MCF 10A (cell line): Measurements from ENCODE around the gene ELP4. TPM values are rescaled to one million over a fixed set of nuclear protein-coding genes. Genes with fewer than 3 reads are reported as not detected.

Source experiments
- BruUV-seq: library from RNA; stranded (reverse); fragments of 400-500 nt; replicated peaks from 2 replicates; lab custom pipeline; 2021; lab: Mats Ljungman, UMichigan
- CTCF ChIA-PET: fragments of 300-600 bp; sonication (Branson Sonifier 250); formaldehyde crosslinking; extraction: SDS; loops from one replicate; lab custom pipeline; 2021; ENCODE audit warnings: antibody characterized with exemption, inconsistent platforms; lab: Yijun Ruan, JAX
- POLR2A ChIA-PET: fragments of 300-600, 350-650 bp; sonication (Branson Sonifier 250); formaldehyde crosslinking; extraction: SDS; loops from one replicate; lab custom pipeline; 2020; ENCODE audit warnings: antibody characterized with exemption, inconsistent platforms; lab: Yijun Ruan, JAX
- DNase-seq: peaks from one replicate; pipeline ENCODE4 v3.0.0-alpha.2; 2018; ENCODE audit not compliant: unreplicated experiment
- H3K27ac Mint-ChIP-seq: one replicate; pipeline ENCODE4 v1.8.0; 2022; ENCODE audit warnings: mild to moderate bottlenecking, low read depth, mixed read lengths; ENCODE audit not compliant: unreplicated experiment
- H3K27me3 Mint-ChIP-seq: one replicate; pipeline ENCODE4 v1.8.0; 2022; ENCODE audit warnings: mixed read lengths; ENCODE audit not compliant: insufficient read depth, unreplicated experiment
- H3K36me3 Mint-ChIP-seq: one replicate; pipeline ENCODE4 v1.8.0; 2022; ENCODE audit warnings: mild to moderate bottlenecking, moderate library complexity, mixed read lengths; ENCODE audit not compliant: insufficient read depth, unreplicated experiment
- H3K4me1 Mint-ChIP-seq: one replicate; pipeline ENCODE4 v1.8.0; 2022; ENCODE audit warnings: mixed read lengths; ENCODE audit not compliant: insufficient read depth, unreplicated experiment
- H3K4me3 Mint-ChIP-seq: one replicate; pipeline ENCODE4 v1.8.0; 2022; ENCODE audit warnings: mild to moderate bottlenecking, moderate library complexity, mixed read lengths; ENCODE audit not compliant: unreplicated experiment
- H3K9me3 Mint-ChIP-seq: one replicate; pipeline ENCODE4 v1.8.0; 2022; ENCODE audit warnings: mixed read lengths; ENCODE audit not compliant: unreplicated experiment
- intact Hi-C: fragments of 100-400 bp; cut with micrococcal nuclease; formaldehyde crosslinking; loops from 2 replicates; pipeline ENCODE4 v1.14.1; 2022
- total RNA-seq: library from RNA; stranded (reverse); gene quantifications from 2 replicates; pipeline ENCODE4 v1.2.3, GENCODE V29; 2022
- TF ChIP-seq, protein P1 (sequence below): fragments of 200-600 bp; IDR thresholded peaks from one replicate; pipeline ENCODE4 v1.8.0; 2022; ENCODE audit warnings: antibody characterized with exemption, mild to moderate bottlenecking; ENCODE audit not compliant: unreplicated experiment

Gene ELP4
- total RNA-seq, 1 experiment from 2014 or later: 18.3 TPM

DNA sequence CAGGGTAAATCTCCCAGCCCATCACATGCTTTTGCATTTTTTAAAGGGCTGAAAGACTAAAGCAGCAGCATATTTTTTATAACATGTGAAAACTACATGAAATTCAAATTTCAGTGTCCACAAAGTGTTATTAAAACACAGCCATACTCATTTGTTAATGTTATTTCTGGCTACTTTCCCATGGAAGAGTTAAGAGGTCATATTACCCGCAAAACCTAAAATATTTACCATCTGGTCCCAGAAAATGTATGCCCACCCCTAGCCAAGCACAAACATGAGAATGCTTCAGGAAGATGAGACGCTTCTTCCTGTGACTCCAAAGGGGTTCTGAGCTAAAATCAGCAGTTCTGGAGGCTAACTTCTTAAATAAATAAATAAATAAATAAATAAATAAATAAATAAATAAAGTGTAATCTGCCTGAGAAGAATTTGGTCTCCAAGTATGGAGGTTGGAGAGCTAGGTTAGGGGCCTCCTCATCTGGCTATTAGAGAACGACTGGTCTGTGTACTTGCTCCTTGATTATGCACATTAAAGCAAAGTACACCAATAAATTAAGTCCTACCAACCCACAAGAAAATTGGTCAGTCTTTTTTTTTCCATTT is 9.9 kb upstream of the ELP4 start:
- Mint-ChIP-seq H3K4me1 (no peaks in the 10 kb centered on the region), H3K36me3 (peaks cover 29% of the 10 kb centered on the region), H3K27me3 (no peaks in the 10 kb centered on the region), H3K4me3 (no peak overlapping the region), H3K27ac (no peak overlapping the region), H3K9me3 (no peaks in the 10 kb centered on the region)
- TF ChIP-seq, protein P1, sequence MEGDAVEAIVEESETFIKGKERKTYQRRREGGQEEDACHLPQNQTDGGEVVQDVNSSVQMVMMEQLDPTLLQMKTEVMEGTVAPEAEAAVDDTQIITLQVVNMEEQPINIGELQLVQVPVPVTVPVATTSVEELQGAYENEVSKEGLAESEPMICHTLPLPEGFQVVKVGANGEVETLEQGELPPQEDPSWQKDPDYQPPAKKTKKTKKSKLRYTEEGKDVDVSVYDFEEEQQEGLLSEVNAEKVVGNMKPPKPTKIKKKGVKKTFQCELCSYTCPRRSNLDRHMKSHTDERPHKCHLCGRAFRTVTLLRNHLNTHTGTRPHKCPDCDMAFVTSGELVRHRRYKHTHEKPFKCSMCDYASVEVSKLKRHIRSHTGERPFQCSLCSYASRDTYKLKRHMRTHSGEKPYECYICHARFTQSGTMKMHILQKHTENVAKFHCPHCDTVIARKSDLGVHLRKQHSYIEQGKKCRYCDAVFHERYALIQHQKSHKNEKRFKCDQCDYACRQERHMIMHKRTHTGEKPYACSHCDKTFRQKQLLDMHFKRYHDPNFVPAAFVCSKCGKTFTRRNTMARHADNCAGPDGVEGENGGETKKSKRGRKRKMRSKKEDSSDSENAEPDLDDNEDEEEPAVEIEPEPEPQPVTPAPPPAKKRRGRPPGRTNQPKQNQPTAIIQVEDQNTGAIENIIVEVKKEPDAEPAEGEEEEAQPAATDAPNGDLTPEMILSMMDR: no peak
- BruUV-seq: no TSS peak
- no peak for DNase-seq
- POLR2A ChIA-PET: interaction anchor here (1.8 kb wide), 1 partner anchor 11 kb away, joined by 9 read pairs; the partner anchor contains the start of genes ELP4 and IMMP1L
- intact Hi-C loops: no loop called here
- CTCF ChIA-PET: no interaction called here

DNA sequence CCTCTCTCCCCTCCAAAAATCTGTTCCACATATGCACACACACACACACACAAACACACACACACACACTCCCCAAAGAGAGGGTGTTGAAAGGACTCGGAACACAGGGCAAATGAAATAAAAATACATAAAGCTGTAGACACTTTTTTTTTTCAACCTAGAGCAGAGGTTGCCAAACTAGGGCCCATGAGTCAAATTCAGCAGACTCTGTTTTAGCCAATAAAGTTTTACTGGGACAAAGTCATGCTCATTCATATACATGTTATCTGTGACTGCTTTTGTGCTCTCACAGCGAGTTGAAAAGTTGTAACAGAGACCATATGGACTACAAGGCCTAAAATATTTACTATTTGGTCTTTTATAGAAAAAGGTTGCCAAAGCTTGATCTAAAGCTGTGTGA is 9.0 kb upstream of the ELP4 start:
- Mint-ChIP-seq H3K4me1 (no peaks in the 10 kb centered on the region), H3K4me3 (no peak overlapping the region), H3K27ac (no peak overlapping the region), H3K36me3 (peaks cover 26% of the 10 kb centered on the region), H3K9me3 (no peaks in the 10 kb centered on the region), H3K27me3 (no peaks in the 10 kb centered on the region)
- DNase-seq: no peak
- TF ChIP-seq, protein P1: no peak
- ChIA-PET CTCF (interaction anchor here (0.7 kb wide), 1 partner anchor 8 kb away, joined by 3 read pairs; no protein-coding TSS in a partner anchor), POLR2A (interaction anchor here (0.9 to 1.0 kb wide), 2 partner anchors 8 to 13 kb away, joined by 4 read pairs; no protein-coding TSS in a partner anchor)
- intact Hi-C loops: no loop called here
- no TSS peak for BruUV-seq

DNA sequence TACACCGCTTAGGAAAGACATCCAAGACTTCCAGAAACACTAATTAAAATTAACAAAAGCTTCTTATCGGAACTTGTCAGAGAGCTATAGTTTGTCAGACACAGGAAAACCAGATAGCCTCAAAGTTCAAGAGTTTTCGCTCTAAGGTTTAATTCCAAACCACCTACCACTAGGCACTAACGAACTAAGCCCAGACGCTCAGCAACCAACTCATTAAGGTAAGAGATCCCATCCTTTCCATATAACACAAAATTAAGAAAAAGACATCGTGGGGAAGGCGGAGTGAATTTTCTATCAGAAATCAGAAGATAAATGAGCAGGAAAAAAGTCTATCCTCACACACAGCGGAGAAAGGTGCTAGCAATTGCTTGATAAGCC is 527 bp upstream of the ELP4 start:
- peaks cover 7% of the 10 kb centered on the region for H3K36me3 Mint-ChIP-seq
- H3K27ac Mint-ChIP-seq: peak overlapping the region; percentile 92
- intact Hi-C loops: loop anchor here (5.0 kb wide), 1 partner anchor 138 kb away; no protein-coding TSS in a partner anchor
- no peaks in the 10 kb centered on the region for H3K27me3 Mint-ChIP-seq
- H3K4me1 Mint-ChIP-seq: peaks cover 16% of the 10 kb centered on the region
- ChIA-PET POLR2A (interaction anchor here (0.6 to 1.8 kb wide), 10 partner anchors 8 to 1186 kb away, joined by 3 to 7 read pairs (median 3); partner anchors contain the start of genes ARL14EP, DCDC1 and DNAJC24), CTCF (interaction anchor here (0.6 to 0.8 kb wide), 2 partner anchors 8 to 48 kb away, joined by 3 read pairs; no protein-coding TSS in a partner anchor)
- BruUV-seq: TSS peak; percentile 66
- H3K9me3 Mint-ChIP-seq: no peaks in the 10 kb centered on the region
- no peak for DNase-seq
- H3K4me3 Mint-ChIP-seq: peak overlapping the region; percentile 82
- TF ChIP-seq, protein P1: no peak

DNA sequence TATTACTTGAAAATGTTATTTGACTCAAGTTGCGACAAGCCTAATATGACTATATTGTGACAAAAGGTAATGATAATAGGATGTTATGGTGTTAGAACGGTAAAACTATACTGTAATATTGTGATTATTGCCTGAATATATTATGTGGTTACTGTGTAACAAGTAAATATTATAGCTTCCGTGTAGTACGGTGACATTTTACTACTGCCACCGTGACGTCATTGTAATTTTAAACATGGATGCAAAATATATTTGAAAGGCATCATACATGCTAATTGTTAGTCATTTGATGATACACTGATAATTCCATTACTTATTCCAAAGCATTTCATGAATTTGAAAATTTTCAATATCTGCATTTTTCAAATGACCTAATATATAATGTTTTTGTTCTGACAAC is 2.5 kb downstream of the ELP4 start:
- POLR2A ChIA-PET: interaction anchor here (1.3 kb wide), 1 partner anchor 143 kb away, joined by 4 read pairs; no protein-coding TSS in a partner anchor

More for the DNA sequence above, 2.5 kb downstream of the ELP4 start:
- Mint-ChIP-seq H3K4me3 (no peak overlapping the region), H3K4me1 (peaks cover 15% of the 10 kb centered on the region), H3K36me3 (peaks cover 5% of the 10 kb centered on the region), H3K27me3 (no peaks in the 10 kb centered on the region), H3K27ac (no peak overlapping the region), H3K9me3 (no peaks in the 10 kb centered on the region)
- intact Hi-C loops: no loop called here
- TF ChIP-seq, protein P1: no peak
- DNase-seq: no peak
- BruUV-seq: no TSS peak
- CTCF ChIA-PET: interaction anchor here (0.6 to 0.7 kb wide), 3 partner anchors 122 to 1840 kb away, joined by 3 read pairs; no protein-coding TSS in a partner anchor
